ENCODE data around the gene MAVS.

MAVS gene

GRCh38 chr20:3898639-3899038 is 52.0 kb downstream of the MAVS start:
- Histone ChIP-seq H3K79me2 (ENCODE audit: insufficient read depth, low read length) (peaks cover 100% of the 10 kb centered on the region), H3K4me1 (ENCODE audit: insufficient read depth, low read length) (peaks cover 23% of the 10 kb centered on the region), H3K4me2 (ENCODE audit: insufficient read depth, low read length) (no peak overlapping the region), H3K9me3 (ENCODE audit: insufficient read depth, low read length, severe bottlenecking) (no peaks in the 10 kb centered on the region), H4K20me1 (ENCODE audit: insufficient read depth, low read length) (peaks cover 90% of the 10 kb centered on the region), H3K27ac (ENCODE audit: low read length) (no peak overlapping the region), H3K36me3 (ENCODE audit: insufficient read depth, low read length) (peaks cover 28% of the 10 kb centered on the region), H3K9ac (ENCODE audit: low read depth, low read length) (no peak overlapping the region), H3K27me3 (ENCODE audit: insufficient read depth, low read length, poor library complexity) (no peaks in the 10 kb centered on the region), H3K4me3 (ENCODE audit: low read depth in 1 of 2, low read length in 2 of 2) (no peak overlapping the region), H2AFZ (ENCODE audit: low read depth, low read length) (no peak overlapping the region)
- no peak for ATAC-seq (ENCODE audit: insufficient read depth, low read depth)
- no peak for DNase-seq
- TF ChIP-seq EZH2 (IDR thresholded peaks at IDR 0.05; ENCODE audit: borderline replicate concordance, low read depth, low read length, severe bottlenecking) = no peak
- no peak for TF ChIP-seq CTCF (IDR thresholded peaks at IDR 0.05; ENCODE audit: borderline replicate concordance, extremely low read depth, low read length, poor library complexity, severe bottlenecking)

GRCh38 chr20:3900187-3900604 is 53.6 kb downstream of the MAVS start:
- Histone ChIP-seq H4K20me1 (ENCODE audit: insufficient read depth, low read length) (peaks cover 90% of the 10 kb centered on the region), H2AFZ (ENCODE audit: low read depth, low read length) (no peak overlapping the region), H3K27ac (ENCODE audit: low read length) (no peak overlapping the region), H3K4me3 (ENCODE audit: low read depth in 1 of 2, low read length in 2 of 2) (no peak overlapping the region), H3K9ac (ENCODE audit: low read depth, low read length) (no peak overlapping the region), H3K36me3 (ENCODE audit: insufficient read depth, low read length) (peaks cover 23% of the 10 kb centered on the region), H3K4me1 (ENCODE audit: insufficient read depth, low read length) (peaks cover 19% of the 10 kb centered on the region), H3K27me3 (ENCODE audit: insufficient read depth, low read length, poor library complexity) (no peaks in the 10 kb centered on the region), H3K79me2 (ENCODE audit: insufficient read depth, low read length) (peaks cover 100% of the 10 kb centered on the region), H3K4me2 (ENCODE audit: insufficient read depth, low read length) (no peak overlapping the region; the same call in 1 of the 2 replicates), H3K9me3 (ENCODE audit: insufficient read depth, low read length, severe bottlenecking) (no peaks in the 10 kb centered on the region)
- no peak for DNase-seq
- TF ChIP-seq EZH2 (IDR thresholded peaks at IDR 0.05; ENCODE audit: borderline replicate concordance, low read depth, low read length, severe bottlenecking) (no peak), CTCF (IDR thresholded peaks at IDR 0.05; ENCODE audit: borderline replicate concordance, extremely low read depth, low read length, poor library complexity, severe bottlenecking) (no peak)
- ATAC-seq (ENCODE audit: insufficient read depth, low read depth) = 0 out of 3 replicates have a peak, but pooled peaks have one; percentile 19

- Histone ChIP-seq H3K36me3 (ENCODE audit: insufficient read depth, low read length) (peaks cover 19% of the 10 kb centered on the region), H3K9ac (ENCODE audit: low read depth, low read length) (no peak overlapping the region), H2AFZ (ENCODE audit: low read depth, low read length) (no peak overlapping the region), H3K4me3 (ENCODE audit: low read depth in 1 of 2, low read length in 2 of 2) (no peak overlapping the region), H3K4me1 (ENCODE audit: insufficient read depth, low read length) (peaks cover 12% of the 10 kb centered on the region), H3K79me2 (ENCODE audit: insufficient read depth, low read length) (peaks cover 100% of the 10 kb centered on the region), H3K27me3 (ENCODE audit: insufficient read depth, low read length, poor library complexity) (no peaks in the 10 kb centered on the region), H4K20me1 (ENCODE audit: insufficient read depth, low read length) (peaks cover 86% of the 10 kb centered on the region), H3K4me2 (ENCODE audit: insufficient read depth, low read length) (0 out of 2 replicates have a peak overlapping the region, but pooled peaks have one; percentile 3), H3K27ac (ENCODE audit: low read length) (no peak overlapping the region), H3K9me3 (ENCODE audit: insufficient read depth, low read length, severe bottlenecking) (no peaks in the 10 kb centered on the region)
- ATAC-seq (ENCODE audit: insufficient read depth, low read depth) (no peak), DNase-seq (no peak)
- no peak for TF ChIP-seq CTCF (IDR thresholded peaks at IDR 0.05; ENCODE audit: borderline replicate concordance, extremely low read depth, low read length, poor library complexity, severe bottlenecking)
These were observed 54.5 kb downstream of the MAVS start for GRCh38 chr20:3901028-3901705.

Data from DND-41 (cell line).